ENCODE measurements around the gene FOXL3.

DNA sequence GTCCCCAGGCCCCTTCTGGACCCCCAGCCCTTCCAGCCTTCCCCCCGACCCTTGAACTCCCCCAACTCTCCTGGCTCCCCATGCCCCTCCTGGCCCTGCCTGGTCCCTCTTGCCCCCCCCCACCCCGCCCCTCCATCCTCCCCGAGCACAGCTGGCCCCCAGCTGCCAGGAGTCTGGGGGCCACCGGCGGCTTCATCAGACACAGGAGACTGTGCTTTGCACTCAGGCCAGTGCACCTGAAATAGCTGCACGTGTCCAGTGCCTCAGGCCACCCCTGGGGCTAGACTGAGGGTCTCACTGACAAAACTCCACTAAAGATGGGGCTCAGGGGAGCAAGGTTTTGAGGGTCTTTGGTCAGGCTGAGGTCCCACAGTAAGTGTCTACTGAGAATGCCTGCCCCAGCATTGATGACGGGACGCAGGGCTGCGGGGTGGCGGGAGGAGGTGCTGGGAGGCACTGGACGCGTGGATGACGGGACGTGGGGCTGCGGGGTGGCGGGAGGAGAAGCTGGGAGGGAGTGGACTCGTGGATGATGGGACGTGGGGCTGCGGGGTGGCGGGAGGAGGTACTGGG, 6.5 kb downstream of the FOXL3 start:
- TF ChIP-seq, protein P1, sequence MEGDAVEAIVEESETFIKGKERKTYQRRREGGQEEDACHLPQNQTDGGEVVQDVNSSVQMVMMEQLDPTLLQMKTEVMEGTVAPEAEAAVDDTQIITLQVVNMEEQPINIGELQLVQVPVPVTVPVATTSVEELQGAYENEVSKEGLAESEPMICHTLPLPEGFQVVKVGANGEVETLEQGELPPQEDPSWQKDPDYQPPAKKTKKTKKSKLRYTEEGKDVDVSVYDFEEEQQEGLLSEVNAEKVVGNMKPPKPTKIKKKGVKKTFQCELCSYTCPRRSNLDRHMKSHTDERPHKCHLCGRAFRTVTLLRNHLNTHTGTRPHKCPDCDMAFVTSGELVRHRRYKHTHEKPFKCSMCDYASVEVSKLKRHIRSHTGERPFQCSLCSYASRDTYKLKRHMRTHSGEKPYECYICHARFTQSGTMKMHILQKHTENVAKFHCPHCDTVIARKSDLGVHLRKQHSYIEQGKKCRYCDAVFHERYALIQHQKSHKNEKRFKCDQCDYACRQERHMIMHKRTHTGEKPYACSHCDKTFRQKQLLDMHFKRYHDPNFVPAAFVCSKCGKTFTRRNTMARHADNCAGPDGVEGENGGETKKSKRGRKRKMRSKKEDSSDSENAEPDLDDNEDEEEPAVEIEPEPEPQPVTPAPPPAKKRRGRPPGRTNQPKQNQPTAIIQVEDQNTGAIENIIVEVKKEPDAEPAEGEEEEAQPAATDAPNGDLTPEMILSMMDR (IDR thresholded peaks at IDR 0.05), result no peak
- TF ChIP-seq EZH2 (IDR thresholded peaks at IDR 0.05; ENCODE audit: borderline replicate concordance, insufficient read depth, low read depth, low read length, poor library complexity, severe bottlenecking), result no peak
